ENCODE data around the gene ABITRAM. TPM values are rescaled to one million over a fixed set of nuclear protein-coding genes. Genes with fewer than 3 reads are reported as not detected.
"Not testable (repeated sequence)": the region's sequence is repeated elsewhere in the genome, so short reads cannot be mapped to it uniquely, and the experiment has no call there.

The ABITRAM gene
- polyA plus RNA-seq, 6 donors from 2014 or later = 9.6 to 16.7 (median 11.3) TPM

DNA sequence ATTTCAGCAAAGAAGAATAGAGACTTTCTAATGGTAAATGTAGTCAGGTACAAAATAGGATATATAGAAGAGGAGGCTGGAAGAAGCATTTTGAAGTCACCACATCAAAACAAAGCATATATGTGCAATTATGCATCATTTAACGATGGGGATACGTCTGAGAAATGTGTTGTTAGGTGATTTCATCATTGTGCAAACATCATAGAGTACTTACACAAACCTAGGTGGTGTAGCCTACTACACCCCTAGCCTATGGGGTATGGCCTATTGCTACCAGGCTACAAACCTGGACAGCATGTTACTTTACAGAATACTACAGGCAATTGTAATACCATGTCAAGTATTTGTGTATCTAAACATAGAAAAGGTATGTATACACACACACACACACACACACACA is 28.7 kb upstream of the ABITRAM start:
- no peaks in the 10 kb centered on the region for H3K9me3 Mint-ChIP-seq
- no peak overlapping the region for H3K4me3 Mint-ChIP-seq
- peaks cover 67 to 68% of the 10 kb centered on the region in 2 donors for H3K36me3 Mint-ChIP-seq
- peaks cover 0 to 4% (median 0%) of the 10 kb centered on the region in 3 donors for H3K4me1 Mint-ChIP-seq
- no peaks in the 10 kb centered on the region for H3K27me3 Mint-ChIP-seq
- ATAC-seq (ENCODE audit: low read depth in 2 of 2) (no peak), DNase-seq (no peak)
- no peak overlapping the region for H3K27ac Mint-ChIP-seq

GRCh38 chr9:108910402-108910801 is 23.8 kb upstream of the ABITRAM start:
- peaks cover 0 to under 1% (median 0%) of the 10 kb centered on the region in 3 donors for H3K4me1 Mint-ChIP-seq
- H3K27ac Mint-ChIP-seq = peak overlapping the region in 1 of 6 donors; percentile 23
- H3K27me3 Mint-ChIP-seq = no peaks in the 10 kb centered on the region
- H3K4me3 Mint-ChIP-seq = no peak overlapping the region
- ATAC-seq (ENCODE audit: low read depth in 2 of 2) = no peak
- DNase-seq = no peak
- H3K9me3 Mint-ChIP-seq = no peaks in the 10 kb centered on the region
- H3K36me3 Mint-ChIP-seq = peaks cover 43 to 46% of the 10 kb centered on the region in 2 donors

- Mint-ChIP-seq H3K9me3 (no peaks in the 10 kb centered on the region), H3K4me3 (no peak overlapping the region), H3K36me3 (peaks cover 42 to 48% of the 10 kb centered on the region in 2 donors), H3K27ac (peak overlapping the region in 2 of 6 donors; percentile 66 to 75), H3K27me3 (no peaks in the 10 kb centered on the region), H3K4me1 (no peaks in the 10 kb centered on the region)
- DNase-seq (no peak), ATAC-seq (ENCODE audit: low read depth in 2 of 2) (no peak)
Observed at GRCh38 chr9:108910914-108911313, 23.3 kb upstream of the ABITRAM start.

DNA sequence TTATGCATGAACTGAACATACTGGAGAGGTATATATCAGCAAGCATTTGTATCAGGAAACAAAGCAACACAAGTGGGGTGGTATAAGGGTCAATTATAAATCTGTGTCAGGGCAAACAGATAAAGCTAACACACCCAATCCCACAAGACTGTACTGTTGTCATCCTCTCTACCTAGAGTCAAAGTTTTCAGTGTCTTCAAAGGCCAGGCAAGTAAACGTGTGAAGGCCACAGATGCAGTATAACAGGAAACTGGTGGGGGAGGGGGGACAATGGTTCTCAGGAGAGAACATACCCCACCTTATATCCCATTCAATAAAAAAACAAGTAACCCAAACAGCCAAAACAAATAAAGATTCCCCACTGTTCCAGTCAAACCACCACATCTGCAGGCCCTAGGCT is 22.4 kb upstream of the ABITRAM start:
- Mint-ChIP-seq H3K4me1 (no peaks in the 10 kb centered on the region), H3K27ac (no peak overlapping the region), H3K36me3 (peaks cover 41 to 52% of the 10 kb centered on the region in 2 donors), H3K9me3 (no peaks in the 10 kb centered on the region), H3K27me3 (no peaks in the 10 kb centered on the region), H3K4me3 (no peak overlapping the region)
- no peak for ATAC-seq (ENCODE audit: low read depth in 2 of 2)
- DNase-seq = no peak

DNA sequence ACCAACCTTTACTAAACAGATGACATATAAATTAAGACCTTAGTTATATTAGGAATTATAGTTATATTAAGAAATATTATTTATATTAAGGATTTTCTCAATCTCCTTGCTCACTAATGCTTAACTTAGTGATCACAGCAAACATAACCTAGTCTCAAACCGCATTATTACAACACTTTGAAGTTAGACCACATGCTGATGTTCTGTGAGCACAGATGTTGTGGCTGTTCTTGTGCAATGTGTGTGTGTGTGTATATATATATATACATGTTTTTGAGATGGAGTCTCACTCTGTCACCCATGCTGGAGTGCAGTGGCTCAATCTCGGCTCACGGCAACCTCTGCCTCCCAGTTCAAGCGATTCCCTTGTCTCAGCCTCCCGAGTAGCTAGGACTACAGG is 20.8 kb upstream of the ABITRAM start:
- H3K4me3 Mint-ChIP-seq = no peak overlapping the region
- H3K27ac Mint-ChIP-seq = no peak overlapping the region
- H3K4me1 Mint-ChIP-seq = no peaks in the 10 kb centered on the region
- H3K36me3 Mint-ChIP-seq = peaks cover 36 to 43% of the 10 kb centered on the region in 2 donors
- no peak for DNase-seq
- H3K9me3 Mint-ChIP-seq = no peaks in the 10 kb centered on the region
- no peak for ATAC-seq (ENCODE audit: low read depth in 2 of 2)
- H3K27me3 Mint-ChIP-seq = no peaks in the 10 kb centered on the region

GRCh38 chr9:108919517-108919916 is 14.7 kb upstream of the ABITRAM start:
- no peak overlapping the region for H3K4me3 Mint-ChIP-seq
- H3K27me3 Mint-ChIP-seq = no peaks in the 10 kb centered on the region
- H3K4me1 Mint-ChIP-seq = no peaks in the 10 kb centered on the region
- H3K9me3 Mint-ChIP-seq = no peaks in the 10 kb centered on the region
- no peak overlapping the region for H3K27ac Mint-ChIP-seq
- DNase-seq = no peak
- H3K36me3 Mint-ChIP-seq = peaks cover 36 to 55% of the 10 kb centered on the region in 2 donors
- ATAC-seq (ENCODE audit: low read depth in 2 of 2) = no peak

DNA sequence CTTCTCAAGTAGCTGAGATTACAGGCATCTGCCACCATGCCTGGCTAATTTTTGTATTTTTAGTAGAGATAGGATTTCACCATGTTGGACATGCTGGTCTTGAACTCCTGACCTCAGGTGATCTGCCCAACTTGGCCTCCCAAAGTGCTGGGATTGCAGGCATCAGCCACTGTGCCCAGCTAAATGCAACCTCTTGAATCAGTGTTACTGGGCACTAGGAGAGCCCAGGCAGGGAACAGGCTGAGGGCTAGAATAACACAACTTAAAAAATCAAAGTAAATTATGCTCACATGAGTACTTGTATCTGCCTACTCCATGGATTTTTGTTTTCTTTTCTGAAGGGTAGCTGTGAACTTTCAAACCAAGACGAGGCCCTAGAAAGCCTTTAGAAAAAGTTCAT is 13.8 kb upstream of the ABITRAM start:
- not testable (repeated sequence) for H3K27ac Mint-ChIP-seq; H3K9me3 Mint-ChIP-seq; ATAC-seq (ENCODE audit: low read depth in 2 of 2); DNase-seq; H3K27me3 Mint-ChIP-seq; H3K4me1 Mint-ChIP-seq; H3K4me3 Mint-ChIP-seq
- peaks cover 42 to 61% of the 10 kb centered on the region in 2 donors for H3K36me3 Mint-ChIP-seq

GRCh38 chr9:108921200-108921599 is 13.0 kb upstream of the ABITRAM start:
- H3K9me3 Mint-ChIP-seq = no peaks in the 10 kb centered on the region
- peaks cover 47 to 61% of the 10 kb centered on the region in 2 donors for H3K36me3 Mint-ChIP-seq
- ATAC-seq (ENCODE audit: low read depth in 2 of 2) (no peak), DNase-seq (no peak)
- no peaks in the 10 kb centered on the region for H3K4me1 Mint-ChIP-seq
- no peaks in the 10 kb centered on the region for H3K27me3 Mint-ChIP-seq
- H3K4me3 Mint-ChIP-seq = no peak overlapping the region
- H3K27ac Mint-ChIP-seq = no peak overlapping the region

DNA sequence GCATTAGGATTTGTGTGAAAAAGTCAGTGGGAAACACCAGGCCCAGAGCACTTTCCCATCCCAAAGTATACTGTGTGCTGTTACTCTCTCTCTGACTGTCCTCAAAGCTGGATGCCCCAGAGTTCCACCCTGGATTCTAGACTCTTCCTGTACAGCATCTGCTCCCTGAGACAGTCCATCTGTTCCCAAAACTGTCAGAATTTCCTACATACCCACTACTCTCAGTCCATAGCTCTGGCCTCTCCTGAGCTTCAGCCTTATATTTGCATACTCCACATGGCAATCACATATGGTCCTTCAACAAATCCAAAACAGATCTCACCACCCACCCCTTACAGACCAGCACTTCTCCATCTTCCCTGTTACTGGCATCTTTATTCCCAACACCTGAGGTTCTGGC is 9.7 kb upstream of the ABITRAM start:
- Mint-ChIP-seq H3K27me3 (no peaks in the 10 kb centered on the region), H3K36me3 (peaks cover 60 to 64% of the 10 kb centered on the region in 2 donors), H3K27ac (no peak overlapping the region), H3K9me3 (peaks cover 0 to 4% (median 0%) of the 10 kb centered on the region in 7 donors), H3K4me1 (peaks cover 0 to 5% (median under 1%) of the 10 kb centered on the region in 3 donors), H3K4me3 (no peak overlapping the region)
- ATAC-seq (ENCODE audit: low read depth in 2 of 2) (no peak), DNase-seq (no peak)

DNA sequence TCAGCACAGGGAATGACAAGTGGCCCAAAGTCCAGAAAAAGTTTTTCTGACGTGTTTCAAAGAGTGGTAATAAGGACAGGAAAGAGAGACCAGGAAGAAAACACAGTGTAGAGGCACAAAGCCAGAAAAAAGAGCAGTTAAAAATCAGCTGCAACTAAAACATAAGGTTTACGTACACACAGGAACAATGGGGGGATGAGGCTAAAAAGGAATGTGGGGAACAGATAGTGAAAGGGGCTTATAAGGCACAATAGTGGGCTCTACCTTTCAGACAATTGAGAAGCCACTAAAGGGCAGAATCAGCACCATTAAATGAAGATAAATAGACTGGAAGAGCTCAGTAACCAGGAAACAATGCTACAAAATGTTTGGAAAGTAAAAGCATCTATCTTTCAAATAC is 5.8 kb upstream of the ABITRAM start:
- Mint-ChIP-seq H3K4me3 (no peak overlapping the region), H3K4me1 (peaks cover 13 to 14% (median 13%) of the 10 kb centered on the region in 3 donors), H3K27me3 (no peaks in the 10 kb centered on the region), H3K9me3 (peaks cover 0 to 4% (median 0%) of the 10 kb centered on the region in 7 donors), H3K27ac (peak overlapping the region in 1 of 6 donors; percentile 22), H3K36me3 (peaks cover 44 to 49% of the 10 kb centered on the region in 2 donors)
- ATAC-seq (ENCODE audit: low read depth in 2 of 2) (no peak), DNase-seq (no peak)

DNA sequence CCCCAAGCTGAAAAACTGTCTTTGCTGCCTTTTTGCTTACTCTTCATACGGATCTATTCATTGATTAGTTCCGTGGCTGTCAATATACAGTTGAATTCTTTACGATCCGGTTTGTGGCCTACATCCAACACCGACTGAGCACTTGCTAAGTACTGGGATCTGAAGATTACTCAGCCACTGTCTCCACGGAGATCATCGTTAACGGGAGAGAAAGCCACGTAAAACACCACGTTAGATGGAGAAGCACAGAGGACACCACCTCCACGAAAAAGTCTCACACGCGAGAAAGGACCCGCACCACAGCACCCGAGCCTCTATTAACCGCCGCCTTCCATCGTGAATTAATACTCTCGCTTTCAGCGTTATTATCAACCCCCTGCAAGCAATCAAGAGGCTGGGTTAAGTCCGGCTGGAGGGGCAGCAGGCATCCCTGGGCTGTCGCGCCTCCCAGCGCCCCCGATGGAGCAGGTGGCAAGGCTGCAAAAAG is 926 bp upstream of the ABITRAM start:
- DNase-seq = no peak
- peak overlapping the region; percentile 94 to 100 (median 99) for H3K4me3 Mint-ChIP-seq
- ATAC-seq (ENCODE audit: low read depth in 2 of 2) = no peak
- H3K27ac Mint-ChIP-seq = peak overlapping the region; percentile 54 to 99 (median 97)
- H3K4me1 Mint-ChIP-seq = peaks cover 21 to 30% (median 28%) of the 10 kb centered on the region in 3 donors
- no peaks in the 10 kb centered on the region for H3K9me3 Mint-ChIP-seq
- H3K36me3 Mint-ChIP-seq = peaks cover 4 to 14% of the 10 kb centered on the region in 2 donors
- no peaks in the 10 kb centered on the region for H3K27me3 Mint-ChIP-seq

GRCh38 chr9:108933718-108934322 is 380 bp upstream of the ABITRAM start, which contains the start of gene ELP1:
TSS of gene ELP1 (minus strand) at chr9:108934124. CDS start at chr9:108931146, 2,978 bp downstream.
- Mint-ChIP-seq H3K36me3 (peaks cover 0 to 9% of the 10 kb centered on the region in 2 donors), H3K27ac (peak within 1 kb of the TSS; percentile 96 to 99 (median 98)), H3K4me1 (peaks cover 19 to 30% (median 28%) of the 10 kb centered on the region in 3 donors), H3K9me3 (no peaks in the 10 kb centered on the region), H3K4me3 (peak within 1 kb of the TSS; percentile 94 to 100 (median 99)), H3K27me3 (no peaks in the 10 kb centered on the region)
- peak; percentile 89 for DNase-seq
- ATAC-seq (ENCODE audit: low read depth in 2 of 2) = peak; percentile 83 to 84

DNA sequence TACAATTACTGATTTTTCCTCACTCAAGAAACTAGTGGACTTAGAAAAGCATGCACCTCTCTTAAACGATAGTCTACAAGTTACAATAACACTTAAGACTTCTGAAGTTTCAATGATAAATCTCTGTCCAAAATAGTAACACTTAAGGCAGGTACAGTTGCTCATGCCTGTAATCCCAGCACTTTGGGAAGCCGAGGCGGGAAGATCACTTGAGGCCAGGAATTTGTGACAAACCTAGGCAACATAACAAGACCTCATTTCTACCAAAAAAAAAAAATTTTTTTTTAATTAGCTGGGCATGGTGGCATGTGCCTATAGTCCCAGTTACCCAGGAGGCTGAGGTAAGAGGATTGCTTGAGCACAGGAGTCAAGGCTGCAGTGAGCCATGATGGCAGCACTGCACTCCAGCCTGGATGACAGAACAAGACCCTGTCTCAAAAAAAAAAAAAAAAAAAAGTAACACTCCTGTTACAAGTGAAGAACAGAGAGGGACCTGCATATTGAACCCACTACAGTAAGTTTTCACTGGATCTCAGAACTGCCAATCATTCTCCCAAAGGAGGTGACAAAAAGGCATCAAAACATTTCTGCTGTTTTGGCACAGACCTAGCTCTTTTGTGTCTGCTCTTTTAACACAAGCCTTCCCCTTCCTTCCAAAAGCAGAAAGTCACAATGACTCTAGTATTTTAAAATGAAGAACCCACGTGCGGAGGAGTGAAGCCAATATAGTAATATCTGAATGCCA is 3.5 kb downstream of the ABITRAM start:
- no peaks in the 10 kb centered on the region for H3K9me3 Mint-ChIP-seq
- DNase-seq = no peak
- no peak for ATAC-seq (ENCODE audit: low read depth in 2 of 2)
- no peak overlapping the region for H3K27ac Mint-ChIP-seq
- H3K4me1 Mint-ChIP-seq = peaks cover 16 to 22% (median 21%) of the 10 kb centered on the region in 3 donors
- peaks cover 0 to 5% of the 10 kb centered on the region in 2 donors for H3K36me3 Mint-ChIP-seq
- peak overlapping the region in 1 of 8 donors; percentile 19 for H3K4me3 Mint-ChIP-seq
- no peaks in the 10 kb centered on the region for H3K27me3 Mint-ChIP-seq

GRCh38 chr9:108939975-108940374 is 5.8 kb downstream of the ABITRAM start:
- no peak for DNase-seq
- Mint-ChIP-seq H3K36me3 (peaks cover 0 to 5% of the 10 kb centered on the region in 2 donors), H3K4me1 (peaks cover 0 to 5% (median 3%) of the 10 kb centered on the region in 3 donors), H3K27me3 (no peaks in the 10 kb centered on the region), H3K9me3 (no peaks in the 10 kb centered on the region), H3K4me3 (no peak overlapping the region), H3K27ac (no peak overlapping the region)
- ATAC-seq (ENCODE audit: low read depth in 2 of 2) = no peak
